Heart right ventricle (tissue), 16 donors: ENCODE results near the gene ECE2. TPM values are rescaled to one million over a fixed set of nuclear protein-coding genes. Genes with fewer than 3 reads are reported as not detected.
A peak's percentile ranks its signal among the peaks of the same experiment; 100 is the strongest.

Experiments used
- ATAC-seq, 8 donors: fragments of 200-7000 bp; cut with Tn5 transposase; one replicate each; pipeline ENCODE4 v1.9.1; 2020; ENCODE audit warnings: mild to moderate bottlenecking in 8 of 8, moderate library complexity in 8 of 8, moderate number of reproducible peaks in 1 of 8
- DNase-seq, 2 donors: peaks; one replicate each; pipeline ENCODE4 v3.0.0-alpha.2; 2020
- H3K27ac ChIP-seq, 10 donors: fragments of 200-600 bp; sonication (generic) in 2 of 10; one replicate each; pipeline versions ENCODE4 v1.5.0 to v1.8.0; 2020 to 2022; ENCODE audit warnings: mild to moderate bottlenecking in 3 of 10
- H3K27me3 ChIP-seq, 7 donors: fragments of 200-600 bp; one replicate each; pipeline ENCODE4 v1.8.0; 2021 to 2022; ENCODE audit warnings: mild to moderate bottlenecking in 2 of 7
- H3K36me3 ChIP-seq, 9 donors: fragments of 200-600 bp; sonication (generic) in 1 of 9; one replicate each; pipeline versions ENCODE4 v1.5.0 to v1.8.0; 2020 to 2022; ENCODE audit warnings: mild to moderate bottlenecking in 2 of 9
- H3K4me1 ChIP-seq, 9 donors: fragments of 200-600 bp; sonication (generic) in 1 of 9; one replicate each; pipeline versions ENCODE4 v1.5.0 to v1.8.0; 2020 to 2022; ENCODE audit warnings: mild to moderate bottlenecking in 4 of 9
- H3K4me3 ChIP-seq, 10 donors: fragments of 200-600 bp; sonication (generic) in 2 of 10; one replicate each; pipeline versions ENCODE4 v1.5.0 to v1.8.0; 2020 to 2022; ENCODE audit warnings: mild to moderate bottlenecking in 7 of 10, moderate library complexity in 2 of 10
- H3K9me3 ChIP-seq, 11 donors: fragments of 200-600 bp in 10 of 11; sonication (generic) in 2 of 11; one replicate each; pipeline versions ENCODE4 v1.5.0 to v1.8.0; 2013 to 2022; ENCODE audit warnings: mild to moderate bottlenecking in 2 of 11, control low read depth in 1 of 11, moderate library complexity in 1 of 11
- CTCF ChIP-seq, 9 donors: fragments of 200-600 bp; sonication (generic) in 2 of 9; IDR thresholded peaks; one replicate each; pipeline versions ENCODE4 v1.5.0 to v1.8.0; 2021 to 2022; ENCODE audit warnings: antibody characterized with exemption in 9 of 9, mild to moderate bottlenecking in 5 of 9, moderate library complexity in 1 of 9
- WGBS, 2 donors: extraction: QIAGEN DNeasy Blood & Tissue Kit; methylation state at CpG; one replicate each; pipeline ENCODE4 v1.1.7; 2013; ENCODE audit warnings: inconsistent platforms in 1 of 2; 5-methylcytosine and 5-hydroxymethylcytosine counted together
- intact Hi-C, 10 donors: fragments of 100-400 bp; cut with DNase I; formaldehyde crosslinking; loops; one replicate each; pipeline versions ENCODE4 v1.11.1 to v1.14.2; 2022
- polyA plus RNA-seq, 2 donors: library from polyadenylated mRNA; stranded (reverse); fragments of 200-250 nt; gene quantifications; one replicate each; pipeline ENCODE4 v1.2.3, GENCODE V29; 2013
- total RNA-seq, 10 donors: library from RNA; stranded (reverse); fragmentation: NEBNext Ultra II Directional in 3 of 10; extraction: Animal tissue kit (Norgen Biotek cat#: 25700) in 3 of 10; gene quantifications; one replicate each; pipeline versions ENCODE4 v1.2.1 to v1.2.4, GENCODE V29; 2021 to 2023
- donor health status: Arrhythmogenic right ventricular cardiomyopathy.
- donor health status: ischemic (EF 13 %, LVEDD 7.1; RV severe dilation, severe dysfunction).
- donor health status: healthy with polysubstance abuse.
- donor health status: DM: no; HTN: yes; CAD: no.
- donor health status: DM: no; HTN: no; CAD: no.
- donor health status: ischemic (EF 25% LVEDD 6.9; RV normal size, moderate dysfunction).
- donor health status: ischemic (EF 25% LVEDD 5.7; RV mildly dilated, moderate dysfunction).
- donor health status: healthy.
- donor health status: DM: yes; HTN: yes; CAD: no.
- donor health status: Ischemic cardiomyopathy.
- donor health status: ischemic (EF 35%, LVEDD 5.7; RV mildly dilated, moderate dysfunction).
- donor health status: nonischemic (EF 11% LVEDD 7.7; RV severe dilation, severe dysfunction).
- donor health status: DM: yes; HTN: yes; CAD: no.
- donor health status: PGD.
- donor health status: ischemic (EF 29% LVEDD 5.4; RV normal size, mild dysfunction).
- donor health status: nonischemic (EF 23%, LVEDD 6.1; RV moderate dilation, normal function).

Gene ECE2
- total and polyA plus RNA-seq, 12 donors = 0.20 to 0.28 TPM; not detected in 10

GRCh38 chr3:184317201-184317600 lies 41.4 kb downstream of the ECE2 start:
- ATAC-seq (no peak), DNase-seq (no peak)
- Histone ChIP-seq H3K27ac (peak overlapping the region in 6 of 10 donors; percentile 2 to 89 (median 10)), H3K4me1 (peaks cover 26 to 72% (median 64%) of the 10 kb centered on the region in 9 donors), H3K27me3 (no peaks in the 10 kb centered on the region), H3K4me3 (peak overlapping the region in 3 of 10 donors; percentile 85 to 92 (median 90)), H3K9me3 (no peaks in the 10 kb centered on the region), H3K36me3 (peaks cover 4 to 54% (median 37%) of the 10 kb centered on the region in 9 donors)
- 67 to 71% methylated on average over 5 of the region's 5 CpGs for WGBS, 2 donors
- intact Hi-C loops = loop anchor here in 3 of 10 donors (10.0 kb wide), 3 partner anchors 132 to 692 kb away; partner anchors contain the start of genes ABCF3 (in 1 of the 3) and DVL3 (in 1 of the 3)
- TF ChIP-seq CTCF (IDR thresholded peaks at IDR 0.05) = no peak

GRCh38 chr3:184320104-184320445 lies 44.3 kb downstream of the ECE2 start:
- peak in 1 of 9 donors; percentile 5 for TF ChIP-seq CTCF (IDR thresholded peaks at IDR 0.05)
- H3K36me3 ChIP-seq = peaks cover 14 to 83% (median 66%) of the 10 kb centered on the region in 9 donors
- H3K4me3 ChIP-seq = peak overlapping the region in 9 of 10 donors; percentile 18 to 47 (median 31)
- H3K9me3 ChIP-seq = no peaks in the 10 kb centered on the region
- ATAC-seq = peak; percentile 87 to 94 (median 92)
- no peaks in the 10 kb centered on the region for H3K27me3 ChIP-seq
- intact Hi-C loops = loop anchor here in 1 of 10 donors (1.0 kb wide), 1 partner anchor 17 kb away; the partner anchor contains the start of gene FAM131A
- peak; percentile 96 for DNase-seq
- H3K27ac ChIP-seq = peak overlapping the region; percentile 46 to 92 (median 88)
- peaks cover 22 to 83% (median 64%) of the 10 kb centered on the region in 9 donors for H3K4me1 ChIP-seq
- 0% methylated on average over 4 of the region's 4 CpGs for WGBS, 2 donors

- intact Hi-C loops = no loop called here
- H3K27ac ChIP-seq = peak overlapping the region in 5 of 10 donors; percentile 2 to 92 (median 66)
- H3K36me3 ChIP-seq = peaks cover 17 to 90% (median 82%) of the 10 kb centered on the region in 9 donors
- H3K27me3 ChIP-seq = no peaks in the 10 kb centered on the region
- ATAC-seq = no peak
- TF ChIP-seq CTCF (IDR thresholded peaks at IDR 0.05) = no peak
- 83 to 88% methylated on average over 5 of the region's 5 CpGs for WGBS, 2 donors
- H3K4me3 ChIP-seq = no peak overlapping the region
- no peak for DNase-seq
- peaks cover 14 to 70% (median 52%) of the 10 kb centered on the region in 9 donors for H3K4me1 ChIP-seq
- H3K9me3 ChIP-seq = no peaks in the 10 kb centered on the region
Observed at GRCh38 chr3:184321666-184322065, 45.8 kb downstream of the ECE2 start.

- peak overlapping the region in 6 of 10 donors; percentile 2 to 92 (median 56) for H3K27ac ChIP-seq
- no peak for DNase-seq
- peak in 1 of 8 donors; percentile 43 for ATAC-seq
- H3K4me3 ChIP-seq = no peak overlapping the region
- no peaks in the 10 kb centered on the region for H3K9me3 ChIP-seq
- WGBS, 2 donors = 83 to 88% methylated on average over 20 of the region's 20 CpGs
- H3K36me3 ChIP-seq = peaks cover 25 to 90% (median 85%) of the 10 kb centered on the region in 9 donors
- H3K4me1 ChIP-seq = peaks cover 7 to 57% (median 42%) of the 10 kb centered on the region in 9 donors
- no peaks in the 10 kb centered on the region for H3K27me3 ChIP-seq
- TF ChIP-seq CTCF (IDR thresholded peaks at IDR 0.05) = no peak
- intact Hi-C loops = no loop called here
Observed at GRCh38 chr3:184322731-184323487, 47.1 kb downstream of the ECE2 start.
